ENCODE data around the gene TNNC1.

TNNC1 gene

DNA sequence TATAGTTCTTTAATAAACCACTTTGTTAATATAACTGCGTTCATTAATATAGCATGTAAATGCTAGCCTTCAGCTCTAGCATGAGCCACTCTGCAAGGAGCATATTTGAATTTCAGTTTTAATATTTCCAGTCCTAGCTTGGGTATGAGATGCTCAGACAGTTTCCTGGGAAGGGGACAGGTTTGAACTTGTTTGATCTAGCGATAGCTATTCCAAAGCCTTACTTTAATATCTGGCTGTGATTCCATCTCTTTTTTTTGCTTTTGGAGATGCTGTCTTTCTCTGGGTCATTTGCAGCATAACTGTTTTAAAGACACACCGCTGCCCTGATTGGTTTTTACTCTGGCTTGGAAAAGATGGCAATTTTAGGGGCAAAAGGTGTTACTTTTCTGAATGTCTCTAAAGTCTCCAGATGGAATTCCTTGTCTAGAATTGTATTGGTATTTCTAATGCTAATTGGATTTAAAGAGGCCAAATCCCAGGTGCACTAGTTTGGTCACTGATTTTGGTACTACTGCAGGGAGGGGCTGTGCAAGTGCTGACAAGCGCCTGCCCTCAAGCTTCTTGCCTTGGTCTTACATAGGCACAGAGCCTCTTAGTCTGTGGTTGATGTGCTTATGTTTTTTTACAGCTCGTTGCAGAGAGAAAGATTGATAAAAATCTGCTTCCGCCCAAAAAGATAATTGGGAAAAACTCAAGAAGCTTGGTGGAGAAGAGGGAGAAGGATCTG, 4.4 kb upstream of the TNNC1 start:
- DNase-seq (ENCODE audit: low spot score) = no peak

DNA sequence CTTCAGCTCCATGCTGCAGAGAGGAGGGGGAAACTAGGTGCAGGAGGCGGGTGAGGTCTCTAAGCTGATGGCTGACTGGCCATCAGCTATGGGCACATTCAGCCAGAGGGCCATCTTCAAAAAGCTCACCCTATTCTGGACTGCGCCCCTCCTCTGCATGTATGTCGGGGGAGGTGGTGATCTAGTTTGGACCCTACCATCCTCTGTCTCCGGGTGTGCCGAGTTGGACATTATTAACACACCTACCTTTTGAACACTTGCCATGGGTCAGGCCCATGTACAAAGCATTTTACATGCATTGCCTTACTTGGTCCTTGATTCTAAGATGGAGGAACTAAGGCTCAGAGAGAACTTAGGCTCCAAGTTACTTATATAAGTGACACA, 3.0 kb upstream of the TNNC1 start:
- no peak for DNase-seq (ENCODE audit: low spot score)

DNA sequence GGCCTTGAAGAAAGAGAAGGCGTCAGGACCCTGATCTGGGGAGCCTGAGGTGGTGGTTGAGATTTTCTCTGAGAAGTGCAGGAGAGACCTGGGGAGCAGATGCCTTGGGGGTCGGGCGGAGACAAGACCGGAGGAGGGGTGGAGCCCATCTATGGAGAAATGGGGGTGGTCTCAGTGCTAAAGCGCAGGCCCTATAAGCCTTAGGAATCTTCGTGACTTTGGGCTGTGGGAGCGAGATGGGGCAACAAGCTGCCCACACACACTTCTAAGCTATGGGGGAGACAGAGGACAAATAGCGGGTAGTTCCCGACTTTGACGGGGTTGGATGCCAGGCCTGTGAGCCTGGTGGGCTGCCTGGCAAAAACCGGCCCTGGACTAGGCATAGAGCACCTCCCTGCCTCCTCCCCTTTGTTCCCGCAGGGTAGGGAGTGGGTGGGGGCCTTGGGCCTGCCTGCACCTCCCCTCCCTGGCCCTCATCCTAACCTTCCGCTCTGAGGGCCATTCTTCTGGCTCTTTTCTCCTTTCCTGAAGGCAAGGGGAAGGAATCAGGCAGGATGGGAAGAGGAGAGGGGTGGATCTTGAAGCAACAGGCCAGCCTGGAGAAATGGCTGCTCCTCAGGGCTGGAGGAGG, 2.4 kb upstream of the TNNC1 start:
- DNase-seq (ENCODE audit: low spot score) = no peak

DNA sequence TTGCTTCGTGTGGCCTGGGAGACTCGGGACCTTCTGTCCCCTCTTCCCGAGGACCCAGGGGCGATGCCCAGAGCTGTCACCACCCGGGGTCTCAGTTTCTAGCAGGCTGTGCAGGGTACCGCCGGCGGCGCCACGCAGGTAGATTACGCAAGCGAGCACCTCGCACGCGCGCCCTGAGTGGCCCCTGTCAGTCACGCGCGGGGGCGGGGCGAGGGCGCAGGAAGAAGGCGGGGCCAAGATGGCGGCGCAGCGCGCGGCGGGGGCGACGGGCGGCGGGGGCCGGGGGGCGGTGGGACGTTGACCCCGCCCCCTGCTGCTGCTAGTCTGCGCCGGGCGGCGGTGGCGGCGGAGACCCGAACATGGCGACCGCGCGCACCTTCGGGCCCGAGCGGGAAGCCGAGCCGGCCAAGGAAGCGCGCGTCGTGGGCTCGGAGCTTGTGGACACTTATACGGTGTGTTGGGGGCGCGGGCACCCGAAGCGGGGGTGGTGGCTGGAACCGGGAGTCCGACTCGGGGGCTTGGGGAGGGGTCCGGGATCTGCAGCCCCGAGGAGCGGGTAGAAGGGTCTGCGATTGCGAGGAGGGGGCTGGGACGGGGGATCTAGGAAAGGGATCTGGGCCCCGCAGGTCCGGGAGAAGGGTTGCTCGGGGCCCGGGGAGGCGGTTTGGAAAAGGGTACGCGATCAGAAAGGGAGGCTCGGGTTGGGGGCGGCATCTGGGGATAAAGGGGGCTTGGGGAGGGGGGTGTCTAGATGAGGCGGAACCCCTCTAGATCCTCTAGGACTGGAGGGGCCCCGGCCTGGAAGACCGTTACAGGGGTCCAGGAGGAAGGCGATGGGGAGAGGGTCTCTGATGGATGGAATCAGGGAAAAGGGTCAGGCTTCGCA, 1.7 kb upstream of the TNNC1 start, which contains the start of gene NISCH:
NISCH (plus strand) TSS at position 322 of the 886 bp plus-strand sequence; CDS start at position 360, 38 bp downstream.
- peak; percentile 96 for DNase-seq (ENCODE audit: low spot score)

DNA sequence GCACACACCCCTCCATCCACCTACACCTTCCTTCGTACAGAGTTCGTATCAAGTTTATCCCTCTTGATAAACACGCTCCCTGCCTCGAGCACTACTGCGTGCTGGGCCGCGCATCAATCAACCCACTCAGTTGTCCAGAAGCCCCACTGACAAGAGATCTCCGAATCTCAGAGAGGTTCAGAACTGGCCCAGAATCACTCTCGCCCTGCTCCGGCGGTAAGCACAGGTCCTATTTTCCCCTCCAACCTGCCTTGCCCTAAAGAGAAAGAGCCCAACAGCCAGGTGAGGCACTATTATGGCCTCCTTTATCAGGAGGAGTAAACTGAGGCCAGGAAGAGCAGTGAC, 1.1 kb upstream of the TNNC1 start:
- no peak for DNase-seq (ENCODE audit: low spot score)

DNA sequence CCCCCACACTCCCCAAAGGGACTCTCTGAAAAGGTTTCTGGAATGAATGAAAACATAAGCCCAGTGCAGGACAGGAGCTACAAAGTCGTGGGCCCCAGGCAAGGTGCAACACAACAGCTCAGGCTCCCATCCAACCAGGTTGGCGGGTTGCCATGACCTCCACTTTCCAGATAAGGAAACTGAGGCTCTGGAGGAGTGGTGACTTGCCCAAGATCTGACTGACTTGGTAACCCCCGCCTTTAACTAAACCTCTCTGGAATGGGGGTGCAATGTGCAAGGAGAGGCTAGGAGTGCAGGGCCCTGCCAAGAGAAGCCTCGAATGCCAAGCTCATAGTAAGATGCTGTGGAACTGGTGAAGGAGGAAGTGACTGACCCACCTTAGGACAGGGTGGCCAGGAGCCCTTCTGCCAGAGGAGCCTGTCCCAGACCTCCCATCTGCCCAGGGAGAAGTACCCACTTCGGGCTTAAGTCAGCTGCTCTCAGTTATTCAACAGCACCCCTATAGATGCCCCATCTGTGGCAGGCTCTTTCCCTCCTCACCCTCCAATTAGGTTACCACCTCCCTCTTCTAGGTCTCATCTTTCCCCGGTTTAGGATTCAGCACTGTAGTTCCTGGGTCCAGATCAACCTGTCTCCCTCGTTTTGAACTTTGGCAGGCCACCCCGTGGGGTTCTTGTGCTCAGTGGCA, 553 bp upstream of the TNNC1 start:
- DNase-seq (ENCODE audit: low spot score) = no peak

DNA sequence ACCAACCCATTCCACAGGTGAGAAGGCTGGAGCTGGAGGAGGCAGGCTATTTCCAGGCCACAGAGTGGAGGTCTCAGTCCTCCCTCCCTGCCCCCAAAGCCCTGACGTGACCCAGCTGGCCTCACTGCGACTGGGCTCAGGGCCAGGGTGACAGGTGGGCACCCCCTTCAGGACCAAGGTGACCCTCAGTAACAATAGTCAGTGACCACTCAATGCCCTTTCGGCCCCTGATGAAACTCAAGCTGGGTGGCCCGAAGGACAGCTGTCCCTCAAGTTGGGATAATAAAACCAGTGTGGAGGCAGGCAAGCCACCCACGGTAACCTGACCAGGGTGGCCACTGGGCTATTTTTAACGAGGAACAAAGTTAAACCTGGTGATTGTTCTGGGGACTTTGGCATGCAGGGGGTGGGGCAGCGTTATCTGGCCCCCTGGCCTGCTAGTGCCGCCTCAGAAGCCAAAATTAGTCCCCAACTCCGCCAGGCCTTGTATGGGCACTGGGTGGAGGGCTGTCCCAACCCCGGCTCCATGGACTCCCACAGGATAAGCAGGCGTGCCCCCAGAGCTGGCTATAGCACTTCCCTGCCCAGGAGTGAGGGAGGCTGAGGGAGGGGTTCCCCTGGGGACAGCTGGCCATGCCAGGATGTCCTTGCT, 1.1 kb downstream of the TNNC1 start:
- no peak for DNase-seq (ENCODE audit: low spot score)

DNA sequence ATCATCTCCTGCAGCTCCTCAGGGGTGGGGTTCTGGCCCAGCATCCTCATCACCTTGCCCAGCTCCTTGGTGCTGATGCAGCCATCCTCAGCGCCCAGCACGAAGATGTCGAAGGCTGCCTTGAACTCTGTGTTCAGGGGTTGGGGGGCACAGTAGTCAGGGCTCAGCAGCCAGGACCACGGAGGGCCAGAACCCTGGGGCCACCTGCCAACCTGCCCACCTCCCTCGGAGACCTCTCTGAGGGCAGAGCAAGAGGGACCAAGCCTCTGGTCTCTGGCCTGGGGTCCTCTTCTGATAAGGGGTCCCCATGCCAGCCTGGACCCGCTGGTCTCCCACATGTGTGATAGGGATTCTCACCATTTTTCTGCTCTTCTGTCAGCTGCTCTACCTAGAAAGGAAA, 1.7 kb downstream of the TNNC1 start:
- DNase-seq (ENCODE audit: low spot score) = no peak

DNA sequence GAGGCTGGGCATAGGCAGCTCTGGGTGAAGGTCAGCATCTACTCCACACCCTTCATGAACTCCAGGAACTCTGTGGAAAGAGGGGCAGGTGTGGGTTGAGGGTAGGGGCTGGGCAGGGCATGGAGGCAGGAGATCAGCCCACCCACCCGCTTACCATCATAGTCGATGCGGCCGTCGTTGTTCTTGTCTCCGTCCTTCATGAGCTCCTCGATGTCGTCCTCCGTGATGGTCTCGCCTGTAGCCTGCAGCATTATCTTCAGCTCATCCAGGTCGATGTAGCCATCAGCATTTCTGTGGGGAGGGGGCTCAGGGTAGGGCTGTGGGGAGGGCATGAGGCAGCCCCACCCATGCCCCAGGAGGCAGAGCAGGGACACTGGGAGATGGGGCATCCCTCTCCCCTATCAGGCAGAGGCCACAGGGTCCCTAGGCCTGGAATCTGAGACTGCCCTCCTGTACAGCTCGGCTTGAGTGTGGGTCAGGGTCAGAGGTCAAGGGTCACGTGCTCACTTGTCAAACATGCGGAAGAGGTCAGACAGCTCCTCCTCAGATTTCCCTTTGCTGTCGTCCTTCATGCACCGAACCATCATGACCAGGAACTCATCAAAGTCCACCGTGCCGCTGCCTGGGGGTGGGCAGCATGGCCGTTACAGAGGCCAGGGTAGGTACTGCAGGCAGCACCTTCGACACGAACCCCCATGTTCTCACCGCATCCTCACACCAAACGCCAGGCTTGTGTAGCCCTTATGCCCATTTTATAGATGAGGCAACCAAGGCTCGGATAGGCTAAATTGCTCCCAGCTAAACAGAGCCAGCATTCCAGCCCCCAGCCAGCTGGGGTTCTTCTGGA, 2.4 kb downstream of the TNNC1 start:
- no peak for DNase-seq (ENCODE audit: low spot score)

DNA sequence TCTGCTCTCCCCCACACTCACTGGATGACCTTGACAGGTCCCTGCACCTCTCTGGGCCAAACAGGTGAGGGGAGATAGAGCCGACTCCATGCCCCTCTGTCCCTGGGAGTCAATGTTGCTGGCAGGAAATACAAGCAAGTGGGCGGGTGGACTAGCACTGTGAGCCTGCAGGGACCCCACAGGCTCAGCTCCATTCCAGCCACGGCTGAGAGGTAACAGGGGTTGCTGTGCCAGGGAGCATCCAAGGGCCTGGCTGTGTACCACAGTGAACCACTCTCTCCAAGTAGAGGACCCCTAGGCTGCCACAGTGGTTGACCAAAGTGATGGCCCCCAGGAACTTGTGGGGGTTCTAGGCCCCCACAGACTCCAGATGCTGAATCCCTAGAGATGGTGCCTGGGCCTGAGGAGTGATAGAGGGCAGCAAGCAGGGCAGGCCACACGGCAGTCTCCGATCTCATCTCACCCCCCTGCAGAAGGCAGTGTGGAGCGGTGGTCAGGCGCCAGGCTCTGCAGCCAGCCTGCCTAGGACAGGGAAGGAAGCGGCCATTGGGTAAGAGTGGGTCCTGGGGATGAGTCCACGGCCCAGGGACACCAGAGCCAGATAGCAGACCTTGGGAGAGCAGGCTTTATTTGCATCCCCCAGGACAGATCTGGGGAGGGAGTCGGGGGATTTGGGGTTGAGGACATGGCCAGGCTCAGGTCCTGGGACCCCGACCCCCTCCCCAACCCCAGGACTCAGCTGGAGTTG, 3.2 kb downstream of the TNNC1 start:
- no peak for DNase-seq (ENCODE audit: low spot score)

DNA sequence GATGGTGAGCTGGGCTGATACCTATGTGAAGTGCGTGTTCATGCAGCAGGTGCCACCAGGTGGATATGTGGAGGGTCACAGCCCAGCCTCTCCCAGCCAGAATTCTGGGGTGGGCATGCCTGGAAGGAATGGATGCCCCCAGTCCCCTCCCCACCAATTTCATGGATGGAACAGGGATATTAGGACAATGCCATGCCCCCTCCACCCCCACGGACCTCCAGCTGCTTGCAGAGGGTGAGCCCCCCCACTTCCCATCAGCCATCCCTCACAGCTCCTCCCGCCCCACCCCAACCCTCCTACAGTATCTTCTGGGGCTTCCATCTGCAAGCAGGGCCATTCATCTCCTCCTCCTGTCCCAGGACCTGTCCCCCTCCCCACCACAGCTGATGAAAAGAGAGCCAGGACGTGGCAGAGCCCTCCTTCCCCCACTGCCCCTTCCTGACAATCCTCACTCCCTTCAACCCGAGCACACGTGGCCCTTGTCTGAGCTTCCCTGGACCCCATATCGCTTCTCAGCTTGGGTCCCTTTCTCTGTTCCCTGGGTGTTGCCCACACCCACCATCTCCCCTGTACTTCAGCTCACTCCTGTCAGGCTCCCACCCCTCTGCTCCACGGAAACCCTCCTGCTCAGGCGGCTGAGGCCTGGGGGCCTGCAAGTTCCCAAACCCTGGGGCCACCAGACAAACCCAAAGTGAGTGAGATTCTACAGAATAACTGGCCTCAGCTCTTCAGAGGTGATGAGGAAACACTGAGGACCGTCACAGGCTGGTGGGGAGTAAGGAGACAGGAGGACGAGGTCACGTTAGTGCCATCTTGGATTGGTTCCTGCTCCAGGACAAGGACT, 6.1 kb downstream of the TNNC1 start:
- DNase-seq (ENCODE audit: low spot score) = no peak

DNA sequence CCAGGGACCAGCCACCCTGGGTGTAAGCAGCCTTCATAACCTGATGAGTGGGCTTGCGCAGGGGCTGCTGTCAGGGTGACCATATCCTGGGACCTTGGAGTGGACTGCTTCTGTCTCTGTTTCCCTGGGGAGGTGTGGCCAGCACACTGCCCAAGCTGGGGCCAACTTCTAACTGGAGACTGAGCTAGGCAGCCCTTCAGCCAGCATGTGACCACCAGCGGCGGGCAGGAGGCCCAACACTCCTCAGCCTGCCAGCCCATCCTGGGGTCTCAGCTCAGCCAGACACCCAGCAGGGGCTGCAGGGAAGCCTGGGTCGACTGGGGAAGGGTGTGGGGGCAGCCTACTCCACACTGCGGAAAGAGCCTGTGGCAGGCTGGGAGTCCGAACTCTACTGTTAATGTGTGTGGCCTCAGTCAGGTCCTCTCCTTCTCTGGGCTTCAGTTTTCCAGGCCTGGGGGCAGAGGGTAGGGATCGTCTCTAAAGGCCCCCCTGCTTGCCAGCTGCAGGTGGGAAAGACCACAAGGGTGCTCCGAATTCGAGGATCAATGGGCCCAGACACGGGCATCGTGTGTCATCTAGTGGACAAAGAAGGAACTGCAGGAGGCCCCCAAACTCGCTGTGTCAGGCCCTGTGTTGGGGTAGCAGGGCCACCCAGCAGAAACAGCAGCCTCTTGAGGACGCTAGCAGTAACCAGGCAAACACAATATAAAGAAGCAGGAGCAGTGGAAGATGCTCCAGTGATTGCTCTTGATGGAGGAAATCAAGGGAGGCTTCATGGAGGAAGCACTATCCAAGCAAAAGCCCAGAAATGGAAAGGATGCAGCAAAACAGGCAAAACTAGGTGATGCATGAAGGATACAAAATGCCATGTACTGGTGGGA, 7.0 kb downstream of the TNNC1 start:
- DNase-seq (ENCODE audit: low spot score) = peak; percentile 80

DNA sequence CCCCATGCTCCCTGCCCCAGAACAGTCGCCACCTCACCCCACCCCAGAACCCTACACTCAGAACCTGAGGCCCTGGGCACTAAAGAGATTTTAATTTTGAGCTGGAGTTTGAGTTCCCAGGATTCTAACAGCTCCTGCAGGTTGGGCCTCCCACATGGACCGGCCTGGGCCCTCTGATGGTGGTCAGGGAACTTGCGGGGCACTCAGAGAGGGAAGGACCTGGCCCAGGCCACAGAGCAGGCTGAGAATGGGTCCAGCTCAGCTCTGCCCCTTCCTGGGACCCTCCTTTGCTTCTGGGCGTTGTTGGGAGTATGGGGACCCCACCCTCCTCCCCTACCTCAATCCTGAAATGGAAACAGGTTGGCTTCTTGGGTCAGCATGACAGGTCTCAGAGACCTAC, 7.8 kb downstream of the TNNC1 start:
- DNase-seq (ENCODE audit: low spot score) = no peak

DNA sequence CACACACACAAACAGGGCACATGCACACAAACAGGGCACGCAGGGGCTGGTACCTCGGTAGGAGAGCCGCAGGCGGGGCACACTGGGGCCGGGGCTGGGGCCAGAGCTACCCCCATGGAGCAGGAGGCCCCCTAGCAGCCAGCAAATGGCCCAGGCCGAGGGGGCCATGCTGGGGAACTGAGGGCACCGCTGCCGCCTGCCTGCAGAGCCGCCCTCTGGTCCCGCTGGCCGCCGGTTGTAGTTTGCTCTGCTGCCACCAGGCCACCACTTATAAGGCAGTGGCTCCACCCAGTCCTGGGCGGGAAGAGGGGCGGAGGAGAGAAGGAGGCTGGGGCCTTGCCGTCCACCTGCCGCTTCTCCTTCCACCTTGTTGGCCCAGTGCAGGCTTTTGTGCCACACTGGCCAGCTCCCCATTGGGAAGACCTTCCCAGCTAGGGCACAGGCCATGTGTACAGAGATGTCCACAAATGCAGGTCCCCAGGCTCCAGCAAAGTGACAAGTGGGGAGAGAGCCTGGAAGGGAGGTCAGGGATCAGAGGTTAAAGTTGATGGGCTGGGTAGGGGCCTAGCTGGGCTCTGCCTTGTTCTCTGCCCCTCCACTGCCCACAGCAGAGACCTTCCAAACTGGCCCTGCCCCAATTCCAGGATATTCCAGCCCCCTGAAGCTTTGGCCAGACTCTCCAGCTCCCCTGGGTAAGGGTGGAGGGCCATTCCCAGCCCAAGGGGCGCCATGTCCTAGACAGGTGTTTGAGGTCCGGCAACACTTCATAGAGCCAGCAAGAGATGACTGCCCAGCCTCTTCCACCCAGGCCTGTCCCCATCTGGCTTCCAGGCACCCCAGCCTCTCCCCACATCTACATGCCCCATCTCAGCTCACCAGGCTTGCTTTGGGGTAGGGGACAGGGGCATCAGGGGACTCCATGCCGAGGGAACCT, 8.7 kb downstream of the TNNC1 start, which contains the start of gene SEMA3G:
SEMA3G (minus strand) TSS at position 244 of the 934 bp plus-strand sequence; CDS start at position 168, 76 bp downstream.
- peak; percentile 77 for DNase-seq (ENCODE audit: low spot score)

DNA sequence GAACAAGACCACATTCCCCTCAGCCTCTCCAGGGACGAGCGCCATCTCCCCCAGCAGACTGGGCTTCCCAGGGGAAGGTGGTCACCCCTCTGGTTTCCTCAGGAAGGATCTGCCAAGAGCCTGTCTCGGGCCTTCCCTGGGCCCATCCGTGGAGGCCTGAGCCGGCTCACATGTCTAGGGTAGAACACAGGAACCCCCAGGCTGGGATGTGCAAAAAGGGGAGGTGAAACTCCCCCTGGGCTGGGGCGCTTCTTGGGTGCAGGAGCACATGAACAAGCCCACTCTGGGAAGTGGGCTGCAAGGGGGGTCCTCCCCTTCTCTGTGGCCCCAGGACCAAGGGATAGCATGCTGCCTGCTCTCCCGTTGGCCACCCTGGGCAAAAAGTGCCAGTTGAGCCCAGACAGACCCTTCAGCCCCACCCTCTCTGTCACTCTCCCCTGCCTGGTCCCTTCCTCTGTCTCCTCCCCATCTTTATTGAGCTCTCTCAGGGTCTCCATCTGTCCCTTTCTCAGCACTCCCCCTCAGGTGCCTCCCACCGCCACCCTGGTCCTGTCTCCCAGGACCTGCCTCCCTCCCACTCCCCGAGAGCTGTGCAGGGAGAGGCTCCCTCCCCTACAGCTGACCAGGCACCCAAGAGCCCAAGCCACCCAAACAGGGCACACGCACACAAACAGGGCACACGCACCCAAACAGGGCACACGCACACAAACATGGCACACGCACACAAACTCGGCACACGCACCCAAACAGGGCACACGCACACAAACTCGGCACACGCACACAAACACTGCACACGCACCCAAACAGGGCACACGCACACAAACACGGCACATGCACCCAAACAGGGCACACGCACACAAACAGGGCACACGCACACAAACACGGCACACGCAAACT, 9.8 kb downstream of the TNNC1 start:
- no peak for DNase-seq (ENCODE audit: low spot score)

DNA sequence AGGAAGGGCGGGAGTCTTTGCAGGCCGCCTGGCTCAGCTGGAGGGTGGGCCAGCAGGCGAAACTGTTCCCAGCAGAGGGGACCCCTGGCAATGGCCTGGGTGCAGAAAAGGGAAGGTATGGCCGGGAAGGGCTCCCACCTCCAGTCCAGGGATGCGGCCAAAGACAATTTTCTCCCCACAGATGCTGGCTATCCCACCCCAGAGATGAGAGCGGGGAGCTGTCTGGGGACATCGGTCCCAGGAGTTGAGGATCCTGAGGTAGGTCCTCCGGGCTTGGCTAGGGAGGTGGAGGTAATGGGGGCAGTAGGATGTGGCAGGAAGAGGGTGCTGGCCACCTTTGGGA, 10.6 kb downstream of the TNNC1 start:
- DNase-seq (ENCODE audit: low spot score) = no peak

Data from germinal center (tissue), 1 donor.